ENCODE data around the gene NPC1L1. TPM values are rescaled to one million over a fixed set of nuclear protein-coding genes. Genes with fewer than 3 reads are reported as not detected.
A peak's percentile ranks its signal among the peaks of the same experiment; 100 is the strongest.

Gene NPC1L1
- total and polyA plus RNA-seq, 2 of the 13 experiments (the other 11 are each of a cell fraction or from before 2014, with no cell fraction given), result 4.8 to 14.5 TPM

- H3K4me3 ChIP-seq (replicated peaks in 1 of 3; ENCODE audit: insufficient read depth in 1 of 3, low read depth in 2 of 3, low read length in 3 of 3), result no peak overlapping the region
- POLR2A ChIA-PET, result interaction anchor here (0.8 kb wide), 1 partner anchor 47 kb away, joined by 3 read pairs; no protein-coding TSS in a partner anchor
- ATAC-seq (peak; percentile 74), DNase-seq (ENCODE audit: low spot score) (peak; percentile 55), FAIRE-seq (peak; percentile 56)
- intact Hi-C loops (cut with micrococcal nuclease; ENCODE audit: unreplicated experiment), result loop anchor here (1.0 to 5.0 kb wide), 3 partner anchors 209 to 334 kb away; partner anchors contain the start of gene PPIA
- BruUV-seq (replicated peaks), result no TSS peak
- H3K36me3 ChIP-seq (replicated peaks in 1 of 2; ENCODE audit: control insufficient read depth in 1 of 2, insufficient read depth in 2 of 2, low read length in 2 of 2), result no peaks in the 10 kb centered on the region
- H3K4me2 ChIP-seq (ENCODE audit: low read depth, low read length), result no peak overlapping the region
- peaks cover 0 to 11% of the 10 kb centered on the region in 2 experiments; a peak in 1 of 5 replicates for H3K27me3 ChIP-seq (ENCODE audit: control insufficient read depth in 1 of 2, insufficient read depth in 2 of 2, low read length in 2 of 2)
- H3K9ac ChIP-seq (ENCODE audit: insufficient read depth, low read depth, low read length), result no peak overlapping the region
- no peak overlapping the region for H2AFZ ChIP-seq (ENCODE audit: low read length)
- 4% methylated on average over 6 of the region's 6 CpGs for WGBS (ENCODE audit: low lambda C conversion rate)
- H3K27ac ChIP-seq (ENCODE audit: extremely low read length, insufficient read depth, low read length), result no peak overlapping the region
- H3K79me2 ChIP-seq (ENCODE audit: insufficient read depth, low read length), result no peaks in the 10 kb centered on the region
- in situ Hi-C loops (cut with HindIII; ENCODE audit: extremely low pct_ligation_motif_present, low pct_unique_long_range_greater_than_20kb), result loop anchor here (5.0 to 25.0 kb wide), 2 partner anchors 174 to 339 kb away; no protein-coding TSS in a partner anchor
- no peaks in the 10 kb centered on the region for H3K9me3 ChIP-seq (ENCODE audit: low read length)
- no peaks in the 10 kb centered on the region for H4K20me1 ChIP-seq (ENCODE audit: insufficient read depth, low read length)
- H3K4me1 ChIP-seq (ENCODE audit: insufficient read depth, low read length), result peaks cover 8% of the 10 kb centered on the region
- CTCF ChIA-PET (ENCODE audit: low intra/inter-chr PET ratio, low total read pairs), result interaction anchor here (2.1 to 2.2 kb wide), 2 partner anchors 260 to 334 kb away, joined by 9 to 11 read pairs; partner anchors contain the start of gene H2AZ2
- no peak for TF ChIP-seq ZNF513 (CRISPR knock-in tag; conservative IDR thresholded peaks at IDR 0.05)
- TF ChIP-seq ZNF816 (CRISPR knock-in tag; IDR thresholded peaks at IDR 0.05; ENCODE audit: borderline replicate concordance), result no peak
- no peak for TF ChIP-seq IRF1 (CRISPR knock-in tag; IDR thresholded peaks at IDR 0.05; ENCODE audit: low read depth)
- no peak for TF ChIP-seq ZNF143 (CRISPR knock-in tag; IDR thresholded peaks at IDR 0.05)
- TF ChIP-seq GZF1 (CRISPR knock-in tag; IDR thresholded peaks at IDR 0.05), result no peak
- TF ChIP-seq ZNF281 (CRISPR knock-in tag; IDR thresholded peaks at IDR 0.05; ENCODE audit: borderline replicate concordance), result no peak
- no peak for TF ChIP-seq STAT6 (CRISPR knock-in tag; IDR thresholded peaks at IDR 0.05; ENCODE audit: borderline replicate concordance)
- TF ChIP-seq STAG1 (CRISPR knock-in tag; IDR thresholded peaks at IDR 0.05), result peak; percentile 87
- TF ChIP-seq CENPT (CRISPR knock-in tag; IDR thresholded peaks at IDR 0.05; ENCODE audit: low read depth), result no peak
- TF ChIP-seq ZSCAN25 (CRISPR knock-in tag; IDR thresholded peaks at IDR 0.05), result no peak
- no peak for TF ChIP-seq TEAD3 (CRISPR knock-in tag; optimal IDR thresholded peaks at IDR 0.05; ENCODE audit: borderline replicate concordance)
- no peak for TF ChIP-seq ZBTB37 (CRISPR knock-in tag; IDR thresholded peaks at IDR 0.05)
Observed at GRCh38 chr7:44587843-44588711, 46.9 kb upstream of the NPC1L1 start.

Measured in HepG2 (cell line).